GM12878 (cell line): Measurements from ENCODE around the gene SOS1. TPM values are rescaled to one million over a fixed set of nuclear protein-coding genes. Genes with fewer than 3 reads are reported as not detected.
A peak's percentile ranks its signal among the peaks of the same experiment; 100 is the strongest.

Experiments used
- ATAC-seq: fragments of 200-7000 bp; cut with Tn5 transposase; 3 replicates; pipeline ENCODE4 v1.9.1; 2020; ENCODE audit warnings: mild to moderate bottlenecking, moderate library complexity
- BruUV-seq: library from RNA; stranded (reverse); fragments of 400-500 nt; replicated peaks from 2 replicates; lab custom pipeline; 2021; lab: Mats Ljungman, UMichigan
- CTCF ChIA-PET: fragments of 300-600 bp; sonication (Branson Sonifier 250); formaldehyde crosslinking; extraction: SDS; loops from one replicate; lab custom pipeline; 2021; ENCODE audit warnings: inconsistent platforms; lab: Yijun Ruan, JAX
- POLR2A ChIA-PET: fragments of 350-600 bp; formaldehyde crosslinking; extraction: SDS; loops from one replicate; lab custom pipeline; 2021; ENCODE audit warnings: inconsistent platforms; lab: Charles Lee
- RAD21 ChIA-PET: fragments of 300-600 bp; sonication (Branson Sonifier 250); formaldehyde crosslinking; loops from one replicate; lab custom pipeline; 2023; ENCODE audit warnings: antibody characterized with exemption; ENCODE audit not compliant: unreplicated experiment; lab: Charles Lee
- SMC1A ChIA-PET: fragments of 300-600 bp; sonication (Branson Sonifier 250); formaldehyde crosslinking; loops from one replicate; lab custom pipeline; 2023; ENCODE audit not compliant: unreplicated experiment, uncharacterized antibody; lab: Charles Lee
- DNase-seq: peaks from one replicate; pipeline ENCODE4 v3.0.0-alpha.2; 2011; ENCODE audit warnings: low read depth, low spot score
- FAIRE-seq: peaks from 3 replicates; lab custom pipeline; 2011; peaks lifted over from hg19 to GRCh38; lab: Jason Lieb, UNC
- H2AFZ ChIP-seq: 2 replicates; pipeline ENCODE4 v1.6.0; 2011; ENCODE audit warnings: low read depth, low read length, control low read depth; ENCODE audit not compliant: control insufficient read depth
- H3K27ac ChIP-seq: 2 replicates; pipeline ENCODE4 v1.5.1; 2011; ENCODE audit warnings: control low read depth; ENCODE audit not compliant: control insufficient read depth, insufficient read depth
- H3K27me3 ChIP-seq, 2 experiments: replicated peaks in 1 of 2; 2 replicates each; pipeline versions ENCODE4 v1.6.0 to v1.6.1; 2011; ENCODE audit warnings: low read length in 1 of 2; ENCODE audit not compliant: control insufficient read depth in 2 of 2, insufficient read depth in 2 of 2
- H3K36me3 ChIP-seq, 2 experiments: 2 replicates each; pipeline ENCODE4 v1.5.1; 2011; ENCODE audit warnings: low read length in 1 of 2; ENCODE audit not compliant: control insufficient read depth in 2 of 2, insufficient read depth in 2 of 2
- H3K4me1 ChIP-seq: 2 replicates; pipeline ENCODE4 v1.6.1; 2011; ENCODE audit warnings: mild to moderate bottlenecking, low read length, moderate library complexity, mixed read lengths; ENCODE audit not compliant: control insufficient read depth, insufficient read depth
- H3K4me2 ChIP-seq: 2 replicates; pipeline ENCODE4 v1.6.0; 2011; ENCODE audit warnings: control low read depth; ENCODE audit not compliant: control insufficient read depth, insufficient read depth
- H3K4me3 ChIP-seq: fragments of 200-600 bp; sonication (generic); 2 replicates; pipeline ENCODE4 v1.5.1; 2016
- H3K79me2 ChIP-seq: 2 replicates; pipeline ENCODE4 v1.6.0; 2011; ENCODE audit warnings: low read length; ENCODE audit not compliant: control insufficient read depth, insufficient read depth
- H3K9ac ChIP-seq: 2 replicates; pipeline ENCODE4 v1.8.0; 2011; ENCODE audit warnings: low read length, control low read depth, mixed read lengths; ENCODE audit not compliant: control insufficient read depth, insufficient read depth
- H3K9me3 ChIP-seq: replicated peaks from 3 replicates; pipeline ENCODE4 v1.5.1; 2011; ENCODE audit warnings: mild to moderate bottlenecking, low read length; ENCODE audit not compliant: control insufficient read depth, insufficient read depth
- H4K20me1 ChIP-seq: 2 replicates; pipeline ENCODE4 v1.6.0; 2011; ENCODE audit not compliant: control insufficient read depth, insufficient read depth
- ATF3 ChIP-seq: IDR thresholded peaks from 2 replicates; pipeline ENCODE4 v1.6.1; 2011; ENCODE audit warnings: low read depth, mild to moderate bottlenecking, low read length, moderate library complexity, borderline replicate concordance; ENCODE audit errors: extremely low read depth
- CHD1 ChIP-seq: IDR thresholded peaks from 2 replicates; pipeline ENCODE4 v1.6.1; 2012; ENCODE audit warnings: low read depth, low read length, improper control_type of control experiment
- ELK1 ChIP-seq: IDR thresholded peaks from 2 replicates; pipeline ENCODE4 v1.6.1; 2012; ENCODE audit warnings: low read depth, low read length, improper control_type of control experiment
- MTA2 ChIP-seq: fragments of 450-650 bp; IDR thresholded peaks from 2 replicates; pipeline ENCODE4 v1.6.1; 2016; ENCODE audit warnings: low read depth, mild to moderate bottlenecking, moderate library complexity
- MYB ChIP-seq: fragments of 150-350 bp; IDR thresholded peaks from 2 replicates; pipeline ENCODE4 v1.6.1; 2014; ENCODE audit warnings: mild to moderate bottlenecking, low read depth, low read length, borderline replicate concordance
- RCOR1 ChIP-seq: conservative IDR thresholded peaks from 2 replicates; pipeline ENCODE4 v1.6.1; 2012; ENCODE audit warnings: low read depth, low read length, improper control_type of control experiment
- SRF ChIP-seq, 2 experiments: IDR thresholded peaks; 2 replicates each; pipeline ENCODE4 v1.6.1; 2011; ENCODE audit warnings: low read depth in 2 of 2, low read length in 2 of 2, mild to moderate bottlenecking in 1 of 2, moderate library complexity in 1 of 2
- WGBS: methylation state at CpG from one replicate; pipeline ENCODE4 v1.1.6; 2016; ENCODE audit warnings: low lambda C conversion rate; ENCODE audit not compliant: insufficient replicate concordance, insufficient coverage; ENCODE audit errors: missing lambda C conversion rate; 5-methylcytosine and 5-hydroxymethylcytosine counted together
- in situ Hi-C: fragments of 300-500 bp; cut with MboI; formaldehyde crosslinking; loops from 9 replicates; pipeline ENCODE4 v1.14.3; 2018; ENCODE audit warnings: mixed read lengths
- intact Hi-C: fragments of 100-400 bp; cut with micrococcal nuclease; formaldehyde crosslinking; loops from one replicate; pipeline ENCODE4 v1.14.2; 2022; ENCODE audit not compliant: unreplicated experiment
- polyA plus RNA-seq, 11 experiments: library from polyadenylated mRNA; depleted of rRNA in 4 of 11; unstranded in 6 of 11; stranded (reverse) in 5 of 11; fragments of >200 nt; fragmentation: Nextera tagmentation in 4 of 11; fragmentation: Illumina TruSeq in 1 of 11; extraction: Ambion mirVana in 4 of 11; extraction: Trizol in 1 of 11; gene quantifications; 1 replicate in 1 of 11; 2 replicates in 10 of 11; pipeline versions ENCODE4 v1.2.1 to v1.2.3, GENCODE V29; 2011 to 2016; ENCODE audit warnings: inconsistent platforms in 2 of 11, missing spikeins in 2 of 11, low read depth in 1 of 11
- total RNA-seq, 4 experiments: library from RNA; depleted of rRNA in 3 of 4; stranded (reverse); fragments of >200 nt in 3 of 4; fragmentation: Illumina TruSeq in 1 of 4; extraction: Trizol in 1 of 4; gene quantifications; 2 replicates each; pipeline versions ENCODE4 v1.2.1 to v1.2.3, GENCODE V29; 2013 to 2021

The SOS1 gene
- total and polyA plus RNA-seq, 10 of the 15 experiments (the other 5 are each of a cell fraction or from before 2014, with no cell fraction given), result 2.1 to 24.1 (median 8.5) TPM

GRCh38 chr2:39158351-39158750 lies 37.5 kb upstream of the SOS1 start:
- Histone ChIP-seq H3K4me1 (no peaks in the 10 kb centered on the region), H3K9me3 (no peaks in the 10 kb centered on the region), H3K4me3 (no peak overlapping the region), H4K20me1 (no peaks in the 10 kb centered on the region), H3K27me3 (no peaks in the 10 kb centered on the region), H3K79me2 (no peaks in the 10 kb centered on the region), H3K27ac (no peak overlapping the region), H3K9ac (no peak overlapping the region), H3K36me3 (no peaks in the 10 kb centered on the region), H2AFZ (peak overlapping the region; percentile 39; the same call in 1 of the 2 replicates), H3K4me2 (no peak overlapping the region)
- POLR2A ChIA-PET, result no interaction called here
- DNase-seq, result no peak
- BruUV-seq, result no TSS peak
- intact Hi-C loops, result no loop called here
- no peak for TF ChIP-seq SRF (IDR thresholded peaks at IDR 0.05; ENCODE audit: low read depth in 2 of 2, low read length in 2 of 2)
- no peak for TF ChIP-seq MTA2
- no peak for TF ChIP-seq ATF3
- TF ChIP-seq RCOR1, result no peak
- TF ChIP-seq ELK1, result no peak
- no peak for TF ChIP-seq MYB
- TF ChIP-seq CHD1, result no peak
- FAIRE-seq, result no peak
- in situ Hi-C loops, result no loop called here
- CTCF ChIA-PET, result no interaction called here
- ATAC-seq, result no peak
- RAD21 ChIA-PET, result no interaction called here
- SMC1A ChIA-PET, result no interaction called here
- WGBS, result 57% methylated on average over 4 of the region's 4 CpGs
